Limb (tissue), 2 donors: ENCODE measurements around the gene XPNPEP1.

Experiments
- DNase-seq, 2 donors: peaks; one replicate each; pipeline ENCODE4 v3.0.0-alpha.2; 2016; ENCODE audit errors: extremely low spot score in 2 of 2

Gene XPNPEP1

GRCh38 chr10:109893386-109893785 is 29.9 kb downstream of the XPNPEP1 start:
- no peak for DNase-seq

- DNase-seq = no peak
Observed at GRCh38 chr10:109892931-109893330, 30.4 kb downstream of the XPNPEP1 start.

DNA sequence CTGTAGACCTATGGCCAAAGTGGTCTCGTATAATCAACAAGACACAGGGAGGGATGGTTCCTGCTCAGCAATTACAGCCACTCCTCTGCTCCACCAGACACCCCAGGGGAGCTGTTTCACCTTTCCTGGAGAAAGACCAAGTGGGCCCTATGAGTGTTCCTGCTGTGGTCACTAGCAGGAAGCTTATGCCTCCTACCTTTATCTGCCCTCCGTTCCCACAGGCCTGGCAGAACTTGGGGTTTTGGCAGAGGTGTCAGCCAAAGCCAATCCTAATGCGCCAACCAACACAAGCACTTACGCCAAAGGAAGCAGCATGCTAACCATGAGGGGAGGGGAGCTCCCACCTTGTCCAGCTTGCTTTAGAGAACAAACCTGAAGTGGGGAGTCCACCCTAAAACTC is 31.2 kb downstream of the XPNPEP1 start:
- no peak for DNase-seq

- DNase-seq = no peak
Observed at GRCh38 chr10:109891105-109891504, 32.2 kb downstream of the XPNPEP1 start.

GRCh38 chr10:109889867-109890266 is 33.4 kb downstream of the XPNPEP1 start:
- no peak for DNase-seq

GRCh38 chr10:109887776-109888175 is 35.5 kb downstream of the XPNPEP1 start:
- DNase-seq = no peak

DNA sequence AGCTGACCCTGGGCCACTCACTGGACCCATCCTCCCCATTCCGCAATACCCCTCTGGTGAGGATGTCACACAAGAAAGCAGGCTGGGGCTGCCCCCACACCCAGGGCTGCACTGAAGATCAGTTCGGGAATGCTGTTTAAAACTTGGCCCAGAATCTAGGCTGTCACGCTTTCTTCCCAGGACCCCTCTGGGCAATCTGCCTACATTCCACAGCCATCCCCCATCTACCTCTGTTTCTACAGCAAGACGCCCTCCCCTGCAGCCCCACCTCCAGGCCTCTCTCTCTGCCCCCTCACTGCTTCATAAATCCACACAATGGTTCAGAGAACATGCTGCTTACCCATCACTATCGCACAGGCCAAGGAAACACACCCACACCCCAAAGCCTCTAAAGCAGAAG is 36.1 kb downstream of the XPNPEP1 start:
- peak in 1 of 2 donors; percentile 61 for DNase-seq

DNA sequence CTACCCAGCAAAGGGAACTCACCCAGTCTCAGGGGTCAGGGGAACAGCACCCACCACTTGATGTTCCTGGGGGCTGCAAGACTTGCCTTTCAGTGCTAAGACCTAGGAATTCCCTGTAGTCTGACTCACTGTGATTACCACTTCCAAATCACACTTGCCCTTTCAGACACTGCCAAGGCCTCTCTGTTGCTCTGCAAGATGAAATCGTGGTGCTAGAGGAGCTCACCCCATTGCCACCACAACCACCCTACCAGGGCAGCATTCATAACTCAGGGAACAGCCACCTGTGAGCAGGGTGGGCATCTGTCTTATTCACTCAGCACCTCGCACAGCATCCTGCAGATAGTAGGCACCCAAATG is 36.5 kb downstream of the XPNPEP1 start:
- no peak for DNase-seq

- no peak for DNase-seq
Observed at GRCh38 chr10:109886037-109886780, 37.1 kb downstream of the XPNPEP1 start.

DNA sequence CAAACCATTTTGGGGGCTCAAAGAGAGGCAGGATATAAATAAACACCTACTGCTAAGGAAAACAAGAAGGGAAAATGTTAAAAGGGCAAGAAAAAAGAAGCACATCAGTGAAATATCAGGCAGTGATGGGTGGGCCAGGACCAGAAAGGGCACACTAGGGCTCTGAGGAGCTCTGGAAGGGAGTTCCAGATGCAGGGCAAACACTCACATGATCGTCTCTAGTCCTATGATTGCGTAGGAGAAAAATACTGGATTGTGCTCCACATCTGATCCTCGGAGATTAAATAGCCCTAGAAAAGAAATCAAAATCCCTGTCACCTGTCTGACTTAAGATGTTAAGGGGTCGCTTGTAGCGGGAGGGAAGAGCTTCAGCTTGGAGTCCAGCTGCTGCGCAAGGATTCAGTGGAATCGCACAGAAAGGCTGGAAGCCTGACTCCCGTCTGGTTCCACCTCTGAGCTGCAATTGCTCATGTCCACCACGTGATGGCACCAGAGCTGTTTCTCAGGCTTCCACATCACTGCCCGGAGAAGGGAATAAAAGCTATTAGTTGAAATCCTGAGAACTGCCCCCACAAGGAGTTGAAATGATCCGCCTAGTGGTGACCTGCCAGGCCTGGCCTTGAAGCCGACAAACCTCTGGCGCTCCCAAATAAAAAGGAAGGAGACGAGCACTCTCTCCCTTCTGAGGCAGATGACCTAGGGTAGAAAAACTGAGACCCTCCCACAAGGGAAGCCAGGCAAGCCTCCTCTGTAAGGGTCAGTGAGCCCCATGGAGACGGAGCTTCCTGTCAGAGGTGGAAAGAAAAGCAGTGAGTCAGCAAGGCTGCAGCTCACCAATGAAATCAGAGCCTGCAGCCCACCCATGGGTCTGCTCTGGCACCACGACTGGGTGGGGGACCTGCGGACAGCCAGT is 39.2 kb downstream of the XPNPEP1 start:
- peak; percentile 87 to 92 for DNase-seq

DNA sequence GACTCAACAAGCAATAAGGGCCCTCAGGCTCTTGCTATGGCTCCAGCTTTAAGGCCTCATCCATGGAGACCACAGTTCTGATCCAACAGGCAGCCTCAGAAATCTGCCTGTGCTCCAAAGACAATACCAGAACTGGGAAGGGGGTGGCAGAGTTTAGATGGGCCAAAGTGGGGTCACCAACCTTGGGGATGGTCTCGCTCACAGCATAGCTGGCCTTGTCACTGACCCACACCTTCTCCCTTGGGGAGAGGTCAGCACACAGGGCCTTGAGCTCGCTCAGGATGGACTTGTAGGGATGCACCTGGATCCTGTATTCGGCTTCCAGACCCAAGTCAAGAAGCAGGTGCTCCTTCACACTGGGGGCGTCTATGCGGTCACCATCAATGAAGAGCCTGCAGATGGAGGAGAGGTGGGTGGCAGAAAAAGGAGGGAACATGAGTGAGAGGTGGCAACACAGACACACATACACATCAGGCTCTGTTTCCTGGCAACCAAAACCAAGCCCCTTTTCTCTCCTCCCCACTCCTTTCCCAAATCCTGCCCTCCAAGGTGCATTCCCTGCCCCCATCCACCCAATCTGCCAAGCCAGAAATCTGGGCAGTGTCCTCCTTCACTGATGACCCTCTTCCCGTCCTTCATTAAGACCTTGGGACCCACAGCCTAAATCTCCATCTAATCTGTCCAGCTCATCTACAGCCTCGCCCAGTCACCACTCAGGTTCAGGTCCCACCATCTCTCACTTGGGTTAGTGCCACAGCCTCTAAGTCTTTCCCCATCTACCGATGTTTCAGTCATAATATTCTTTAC is 40.9 kb downstream of the XPNPEP1 start:
- DNase-seq = no peak

GRCh38 chr10:109881769-109882057 is 41.6 kb downstream of the XPNPEP1 start:
- no peak for DNase-seq

DNA sequence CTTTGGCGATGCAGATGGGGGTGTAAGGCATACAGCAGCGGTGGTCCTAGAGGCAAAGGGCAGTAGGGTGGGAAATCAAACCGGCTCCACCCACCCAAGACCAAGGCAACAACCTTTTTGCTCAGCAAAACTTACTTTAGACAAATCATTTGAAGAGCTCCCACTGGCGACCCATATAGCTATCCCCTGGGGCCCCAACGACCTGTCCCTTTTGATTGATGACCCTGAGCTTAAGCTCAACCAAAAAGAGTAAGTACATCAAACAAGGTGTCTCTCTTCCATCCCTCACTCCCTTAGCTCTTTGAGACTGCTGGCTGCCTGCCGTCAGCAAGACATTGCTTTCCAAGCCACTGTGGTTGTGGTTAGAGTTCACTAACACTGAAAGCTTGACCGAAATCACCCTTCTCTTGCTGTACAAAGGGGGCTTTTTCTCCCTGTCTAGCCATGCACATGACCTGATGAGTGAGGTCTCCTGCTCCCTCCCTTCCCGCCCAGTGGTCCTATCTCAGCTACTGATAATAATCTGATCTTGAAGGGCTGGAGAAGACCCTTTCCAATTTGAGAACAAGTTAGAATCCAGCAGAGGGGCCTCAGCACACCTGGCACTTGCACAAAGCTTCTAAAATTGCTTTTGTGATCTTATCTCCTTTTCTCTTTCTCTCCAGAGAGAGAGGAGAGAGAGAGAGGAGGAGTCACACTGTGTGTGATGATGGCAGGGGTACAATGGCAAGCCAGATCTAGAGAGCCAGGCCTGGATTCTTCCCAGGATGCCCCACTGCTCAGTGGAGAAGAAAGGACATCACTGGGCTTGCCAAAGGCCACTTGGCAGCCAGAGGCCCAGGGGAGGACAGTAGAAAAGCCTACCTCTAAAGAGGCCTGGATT is 42.2 kb downstream of the XPNPEP1 start:
- no peak for DNase-seq

- no peak for DNase-seq
Observed at GRCh38 chr10:109877546-109877945, 45.8 kb downstream of the XPNPEP1 start.

- DNase-seq = no peak
Observed at GRCh38 chr10:109875828-109876821, 47.2 kb downstream of the XPNPEP1 start.

DNA sequence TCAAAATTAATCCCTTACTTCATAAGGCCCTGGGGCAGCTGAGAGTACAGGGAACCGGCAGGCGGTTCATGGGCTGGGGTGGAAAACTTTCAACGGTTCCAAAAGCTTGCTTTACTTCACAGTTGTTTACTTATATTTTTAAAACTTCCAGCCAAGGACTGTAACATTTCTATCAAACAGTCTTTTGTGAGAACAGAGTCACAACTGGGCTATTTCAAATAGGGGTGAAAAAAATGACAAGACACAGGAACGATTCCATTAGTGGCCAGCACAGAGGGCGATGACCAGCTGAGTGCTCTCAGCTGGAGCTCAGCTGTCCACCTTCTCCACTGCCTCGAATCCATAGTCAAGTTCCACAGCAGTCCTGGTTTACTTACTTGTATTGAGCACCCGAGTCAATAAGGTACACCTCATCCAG is 48.2 kb downstream of the XPNPEP1 start:
- DNase-seq = no peak

DNA sequence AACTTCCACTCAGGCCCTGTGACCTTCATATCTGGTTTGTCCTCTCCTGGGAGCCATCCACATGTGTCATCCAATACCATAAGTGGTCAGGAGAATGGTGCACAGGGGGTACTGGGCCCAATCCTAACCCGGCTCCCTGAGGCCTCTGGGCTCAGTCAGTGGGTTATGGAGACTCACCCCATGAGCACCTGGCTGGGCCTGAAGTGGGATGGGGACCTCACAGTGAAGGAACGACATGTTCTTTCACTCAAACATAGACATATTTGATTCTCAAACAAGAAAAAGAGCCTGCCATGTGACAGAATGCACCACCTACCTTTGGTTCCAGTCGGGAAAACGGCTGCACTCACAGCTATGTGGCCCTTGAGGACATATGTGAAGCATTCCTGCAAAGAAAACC is 51.8 kb downstream of the XPNPEP1 start:
- no peak for DNase-seq

GRCh38 chr10:109866995-109867635 is 56.2 kb downstream of the XPNPEP1 start:
- no peak for DNase-seq
